H9 (cell line): ENCODE data around the gene TPBGL. TPM values are rescaled to one million over a fixed set of nuclear protein-coding genes. Genes with fewer than 3 reads are reported as not detected.

Experiments used
- DNase-seq: peaks from one replicate; pipeline ENCODE4 v3.0.0-alpha.2; 2017
- H2AFZ ChIP-seq: one replicate; pipeline ENCODE4 v1.6.1; 2013; ENCODE audit warnings: mild to moderate bottlenecking, low read length, control low read depth, moderate library complexity
- H2AK5ac ChIP-seq: 2 replicates; pipeline ENCODE4 v1.6.1; 2013; ENCODE audit warnings: low read length, control low read depth, mixed read lengths; ENCODE audit not compliant: insufficient read length
- H2BK120ac ChIP-seq: one replicate; pipeline ENCODE4 v1.6.1; 2013; ENCODE audit warnings: low read depth, mild to moderate bottlenecking, low read length, control low read depth, inconsistent platforms; ENCODE audit not compliant: poor library complexity, severe bottlenecking
- H2BK12ac ChIP-seq: 2 replicates; pipeline ENCODE4 v1.6.1; 2013; ENCODE audit warnings: low read length, control low read depth, mixed read lengths, low read depth; ENCODE audit not compliant: insufficient read length
- H2BK15ac ChIP-seq: 2 replicates; pipeline ENCODE4 v1.6.1; 2013; ENCODE audit warnings: low read depth, low read length, control low read depth
- H2BK20ac ChIP-seq: one replicate; pipeline ENCODE4 v1.6.1; 2013; ENCODE audit warnings: low read depth, mild to moderate bottlenecking, low read length, control low read depth, inconsistent platforms; ENCODE audit not compliant: poor library complexity, severe bottlenecking
- H2BK5ac ChIP-seq: 2 replicates; pipeline ENCODE4 v1.6.1; 2013; ENCODE audit warnings: low read length, control low read depth, mixed read lengths; ENCODE audit not compliant: insufficient read length
- H3K14ac ChIP-seq: 2 replicates; pipeline ENCODE4 v1.6.1; 2013; ENCODE audit warnings: low read length, control low read depth; ENCODE audit not compliant: insufficient read depth
- H3K18ac ChIP-seq: 2 replicates; pipeline ENCODE4 v1.6.1; 2013; ENCODE audit warnings: low read depth, mild to moderate bottlenecking, mixed read lengths, low read length, control low read depth; ENCODE audit not compliant: insufficient read length
- H3K23ac ChIP-seq: 2 replicates; pipeline ENCODE4 v1.6.1; 2013; ENCODE audit warnings: low read length, control low read depth, mixed read lengths, low read depth; ENCODE audit not compliant: insufficient read length
- H3K23me2 ChIP-seq: 2 replicates; pipeline ENCODE4 v1.6.1; 2013; ENCODE audit warnings: low read depth, mild to moderate bottlenecking, mixed read lengths, low read length, control low read depth; ENCODE audit not compliant: insufficient read length, poor library complexity, severe bottlenecking
- H3K27ac ChIP-seq: 2 replicates; pipeline ENCODE4 v1.5.1; 2013; ENCODE audit warnings: low read length, control low read depth, mixed read lengths, low read depth; ENCODE audit not compliant: insufficient read length
- H3K27me3 ChIP-seq: 2 replicates; pipeline ENCODE4 v1.6.1; 2013; ENCODE audit warnings: low read length, control low read depth, inconsistent platforms; ENCODE audit not compliant: insufficient read depth
- H3K4ac ChIP-seq: 2 replicates; pipeline ENCODE4 v1.6.1; 2013; ENCODE audit warnings: low read depth, mild to moderate bottlenecking, control low read depth, inconsistent platforms, low read length, moderate library complexity
- H3K4me1 ChIP-seq: 2 replicates; pipeline ENCODE4 v1.6.1; 2013; ENCODE audit warnings: low read length, control low read depth, inconsistent platforms; ENCODE audit not compliant: insufficient read depth
- H3K4me2 ChIP-seq: 2 replicates; pipeline ENCODE4 v1.6.1; 2013; ENCODE audit warnings: low read length, control low read depth, mixed read lengths; ENCODE audit not compliant: insufficient read length, insufficient read depth
- H3K56ac ChIP-seq: 2 replicates; pipeline ENCODE4 v1.6.1; 2013; ENCODE audit warnings: low read depth, mild to moderate bottlenecking, mixed read lengths, low read length, control low read depth; ENCODE audit not compliant: insufficient read length
- H3K79me1 ChIP-seq: 2 replicates; pipeline ENCODE4 v1.6.1; 2013; ENCODE audit warnings: low read depth, mild to moderate bottlenecking, moderate library complexity, low read length, control low read depth, inconsistent platforms; ENCODE audit not compliant: insufficient read depth, poor library complexity, severe bottlenecking
- H3K79me2 ChIP-seq: 2 replicates; pipeline ENCODE4 v1.6.1; 2013; ENCODE audit warnings: low read length, control low read depth, inconsistent platforms; ENCODE audit not compliant: insufficient read depth
- H3K9ac ChIP-seq: 2 replicates; pipeline ENCODE4 v1.6.1; 2013; ENCODE audit warnings: low read length, control low read depth, mixed read lengths; ENCODE audit not compliant: insufficient read length; ENCODE audit errors: extremely low read depth
- H3K9me3 ChIP-seq: one replicate; pipeline ENCODE4 v1.6.1; 2013; ENCODE audit warnings: low read depth, low read length, inconsistent platforms; ENCODE audit not compliant: control insufficient read depth
- H3T11ph ChIP-seq: one replicate; pipeline ENCODE4 v1.6.1; 2013; ENCODE audit warnings: mild to moderate bottlenecking, low read length, control low read depth, inconsistent platforms
- H4K20me1 ChIP-seq: one replicate; pipeline ENCODE4 v1.6.1; 2013; ENCODE audit not compliant: control insufficient read depth, insufficient read length, insufficient read depth
- H4K5ac ChIP-seq: 2 replicates; pipeline ENCODE4 v1.6.1; 2013; ENCODE audit warnings: low read depth, mild to moderate bottlenecking, mixed read lengths, low read length, control low read depth; ENCODE audit not compliant: insufficient read length
- H4K8ac ChIP-seq: replicated peaks from 2 replicates; pipeline ENCODE4 v1.6.1; 2013; ENCODE audit warnings: low read length, control low read depth, mixed read lengths, low read depth; ENCODE audit not compliant: insufficient read length
- H4K91ac ChIP-seq: 2 replicates; pipeline ENCODE4 v1.6.1; 2013; ENCODE audit warnings: low read depth, mild to moderate bottlenecking, moderate library complexity, mixed read lengths, low read length, control low read depth; ENCODE audit not compliant: insufficient read length
- H3K27ac Mint-ChIP-seq, 3 experiments: 2 replicates in 2 of 3; 3 replicates in 1 of 3; pipeline ENCODE4 v1.8.0; 2020 to 2021; ENCODE audit warnings: mixed read lengths in 3 of 3, mild to moderate bottlenecking in 1 of 3, moderate library complexity in 1 of 3
- H3K27me3 Mint-ChIP-seq: 2 replicates; pipeline ENCODE4 v1.8.0; 2021; ENCODE audit warnings: low read depth, mild to moderate bottlenecking, moderate library complexity, mixed read lengths
- H3K36me3 Mint-ChIP-seq, 3 experiments: 2 replicates in 2 of 3; 3 replicates in 1 of 3; pipeline ENCODE4 v1.8.0; 2020 to 2021; ENCODE audit warnings: low read depth in 3 of 3, mixed read lengths in 3 of 3; ENCODE audit not compliant: insufficient read depth in 1 of 3
- H3K4me1 Mint-ChIP-seq, 2 experiments: 2 replicates each; pipeline ENCODE4 v1.8.0; 2020; ENCODE audit warnings: mixed read lengths in 2 of 2
- H3K4me3 Mint-ChIP-seq, 2 experiments: 2 replicates in 1 of 2; 3 replicates in 1 of 2; pipeline ENCODE4 v1.8.0; 2020 to 2021; ENCODE audit warnings: mild to moderate bottlenecking in 2 of 2, mixed read lengths in 2 of 2, moderate library complexity in 1 of 2
- H3K9me3 Mint-ChIP-seq, 2 experiments: 2 replicates in 1 of 2; 3 replicates in 1 of 2; pipeline ENCODE4 v1.8.0; 2020; ENCODE audit warnings: mild to moderate bottlenecking in 2 of 2, mixed read lengths in 2 of 2, moderate library complexity in 1 of 2
- CTCF ChIP-seq: fragments of 200-600 bp; sonication (generic); conservative IDR thresholded peaks from 3 replicates; pipeline ENCODE4 v1.8.0; 2021; ENCODE audit warnings: antibody characterized with exemption, mild to moderate bottlenecking
- WGBS: extraction: QIAGEN DNeasy Blood & Tissue Kit; methylation state at CpG from one replicate; pipeline ENCODE4 v1.1.7; 2013; ENCODE audit warnings: missing lambda C conversion rate, low lambda C conversion rate, mixed read lengths; ENCODE audit not compliant: insufficient read length; ENCODE audit errors: extremely low coverage; 5-methylcytosine and 5-hydroxymethylcytosine counted together
- total RNA-seq: library from RNA; stranded (reverse); gene quantifications from 2 replicates; pipeline ENCODE4 v1.2.1, GENCODE V29; 2021

TPBGL gene
- total RNA-seq, 1 experiment from 2014 or later, result 0.61 TPM

- no peak overlapping the region for H3K27ac Mint-ChIP-seq
- no peak overlapping the region for H2BK120ac ChIP-seq
- H3K4ac ChIP-seq, result no peak overlapping the region
- H3K4me1 Mint-ChIP-seq, result peaks cover 4 to 6% of the 10 kb centered on the region in 2 experiments
- H3K4me2 ChIP-seq, result no peak overlapping the region
- no peak overlapping the region for H3K23ac ChIP-seq
- peaks cover 4% of the 10 kb centered on the region for H3K23me2 ChIP-seq
- no peak overlapping the region for H3K14ac ChIP-seq
- H3K27me3 Mint-ChIP-seq, result peaks cover 2% of the 10 kb centered on the region
- no peaks in the 10 kb centered on the region for H3K9me3 Mint-ChIP-seq
- no CpG with 5 or more reads among the region's 27 CpGs for WGBS
- H3K4me1 ChIP-seq, result peaks cover 2% of the 10 kb centered on the region; the same call in 1 of the 2 replicates
- H2AFZ ChIP-seq, result no peak overlapping the region
- H3K18ac ChIP-seq, result no peak overlapping the region
- H2BK20ac ChIP-seq, result no peak overlapping the region
- H3K27ac ChIP-seq, result no peak overlapping the region
- no peak overlapping the region for H2BK5ac ChIP-seq
- no peak overlapping the region for H3K9ac ChIP-seq
- TF ChIP-seq CTCF, result no peak
- peaks cover 0 to 3% (median 0%) of the 10 kb centered on the region in 3 experiments; a peak in 1 of 7 replicates for H3K36me3 Mint-ChIP-seq
- H2AK5ac ChIP-seq, result no peak overlapping the region
- H4K8ac ChIP-seq, result no peak overlapping the region
- no peak overlapping the region for H2BK12ac ChIP-seq
- no peak overlapping the region for H2BK15ac ChIP-seq
- H3K56ac ChIP-seq, result no peak overlapping the region
- H3K4me3 Mint-ChIP-seq, result no peak overlapping the region; a peak in 2 of 5 replicates
- H4K20me1 ChIP-seq, result no peaks in the 10 kb centered on the region
- H4K5ac ChIP-seq, result no peak overlapping the region
- DNase-seq, result no peak
- no peaks in the 10 kb centered on the region for H3K79me2 ChIP-seq
- no peak overlapping the region for H4K91ac ChIP-seq
- H3K27me3 ChIP-seq, result no peaks in the 10 kb centered on the region
- no peak overlapping the region for H3T11ph ChIP-seq
- no peaks in the 10 kb centered on the region for H3K9me3 ChIP-seq
- no peaks in the 10 kb centered on the region for H3K79me1 ChIP-seq
Observed at GRCh38 chr11:75267171-75267970, 26.8 kb downstream of the TPBGL start.
